GM18909 (cell line): Measurements from ENCODE around the gene EHD4.

Experiments used
- ATAC-seq: cut with Tn5 transposase; IDR thresholded peaks from one replicate; pipeline ENCODE4 v1.9.1; 2021; ENCODE audit warnings: mild to moderate bottlenecking; ENCODE audit not compliant: unreplicated experiment, poor library complexity

EHD4 gene

DNA sequence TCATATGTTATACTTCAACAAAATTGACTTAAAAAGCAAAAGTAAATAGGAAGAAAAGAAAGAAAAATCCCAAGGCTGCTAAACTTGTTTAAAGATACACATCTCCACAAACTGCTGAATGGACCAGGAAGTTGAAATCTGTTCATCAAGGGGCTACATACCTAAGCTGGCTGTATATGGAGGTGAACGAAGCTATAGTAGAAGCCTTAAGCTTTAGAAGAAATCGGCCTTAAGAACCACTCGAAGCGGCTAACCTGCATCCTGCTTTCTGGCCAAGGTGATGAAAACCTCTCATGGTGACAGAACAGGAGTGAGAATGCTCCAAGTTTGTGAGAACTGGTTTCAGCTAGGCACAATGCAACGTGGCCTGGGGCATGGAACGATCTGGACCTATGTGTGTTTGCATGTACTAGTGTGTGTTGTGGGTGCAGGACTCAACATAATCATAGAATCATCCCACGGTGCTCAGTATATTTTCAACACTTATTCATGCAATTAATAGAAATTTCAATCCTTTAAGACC lies 47.2 kb downstream of the EHD4 start:
- ATAC-seq, result no peak

DNA sequence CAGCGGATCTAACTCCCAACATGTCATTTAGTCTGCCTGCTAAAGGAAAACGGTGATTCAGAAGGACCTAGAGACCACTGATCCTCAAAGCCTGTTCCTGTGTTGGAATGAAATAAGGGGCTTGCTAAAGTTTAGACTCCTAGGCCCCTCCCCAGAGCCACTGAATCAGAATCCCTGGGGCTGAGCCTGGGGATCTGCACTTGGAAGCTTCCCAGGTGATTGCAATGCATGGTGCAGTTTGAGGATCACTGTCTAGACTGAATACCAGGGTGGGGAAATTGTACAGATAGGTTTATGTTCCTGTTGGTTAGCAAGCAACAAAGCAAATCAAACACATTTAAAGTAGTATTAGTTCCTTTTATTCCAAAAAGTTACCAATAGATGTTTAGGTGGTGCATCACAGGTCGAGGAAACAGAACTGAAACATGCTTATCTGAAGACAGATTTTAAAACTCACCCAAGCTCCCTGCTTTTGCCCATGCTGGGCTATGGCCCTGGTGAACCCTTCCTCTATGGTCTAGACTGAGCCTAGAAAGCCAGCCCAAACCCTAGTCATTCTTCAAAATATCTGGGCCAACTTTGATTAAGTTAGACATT lies 48.9 kb downstream of the EHD4 start:
- no peak for ATAC-seq

DNA sequence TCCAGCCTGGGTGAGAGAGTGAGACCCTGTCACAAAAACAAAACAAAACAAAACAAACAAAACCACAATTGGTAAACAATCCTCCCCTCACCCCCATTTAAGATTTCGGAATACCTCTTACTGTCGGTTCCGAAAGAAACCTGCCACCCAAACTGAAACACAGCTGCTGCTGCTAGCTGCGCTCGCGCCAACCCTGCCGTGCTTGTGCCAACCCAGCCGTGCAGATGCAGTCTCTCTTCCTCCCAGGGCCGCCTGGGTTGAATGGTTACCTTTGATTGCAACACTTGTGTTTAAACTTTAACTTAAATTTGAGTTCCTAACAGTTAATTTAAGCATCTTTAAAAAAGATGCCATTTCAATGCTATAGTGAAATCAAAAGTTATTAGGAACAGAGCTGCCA lies 50.0 kb downstream of the EHD4 start:
- no peak for ATAC-seq

DNA sequence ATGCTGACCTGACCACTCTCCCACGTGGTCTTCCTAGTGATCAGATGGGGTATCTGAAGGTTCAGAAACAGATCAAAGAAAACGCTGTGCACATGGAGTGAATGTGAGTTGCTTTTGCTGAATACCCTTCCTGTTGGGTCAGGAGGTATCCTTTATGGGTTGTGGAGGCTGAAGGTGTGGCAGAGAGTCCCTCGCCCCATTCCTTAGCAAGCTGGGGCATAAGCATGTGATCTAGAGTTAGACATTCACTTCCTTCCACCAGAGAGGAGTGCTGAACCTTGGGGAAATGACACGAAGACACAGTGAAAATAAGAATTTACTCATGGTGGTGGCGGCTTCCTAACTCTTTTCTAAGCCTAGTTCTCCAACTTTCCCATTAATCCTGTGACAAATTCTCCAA lies 50.7 kb downstream of the EHD4 start:
- no peak for ATAC-seq

DNA sequence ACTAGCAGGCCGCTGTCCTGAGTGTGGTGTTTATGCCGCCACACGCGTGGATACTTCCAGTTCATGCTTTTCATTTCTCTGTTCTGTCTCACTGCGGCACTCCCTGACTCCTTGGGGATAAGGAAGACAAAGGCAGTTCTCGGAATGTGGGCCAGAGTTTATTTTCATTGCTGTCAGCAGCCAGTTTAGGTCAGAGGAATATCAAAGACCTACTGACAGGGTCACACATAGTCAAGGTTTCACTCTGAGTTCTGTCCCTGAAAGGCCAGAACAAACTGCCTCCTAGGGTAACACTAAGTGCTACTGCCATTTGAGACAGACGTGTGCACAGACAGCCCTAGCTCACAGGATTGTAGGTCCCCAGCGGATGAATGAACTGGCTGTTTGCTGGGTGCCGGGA lies 51.2 kb downstream of the EHD4 start:
- ATAC-seq, result no peak

DNA sequence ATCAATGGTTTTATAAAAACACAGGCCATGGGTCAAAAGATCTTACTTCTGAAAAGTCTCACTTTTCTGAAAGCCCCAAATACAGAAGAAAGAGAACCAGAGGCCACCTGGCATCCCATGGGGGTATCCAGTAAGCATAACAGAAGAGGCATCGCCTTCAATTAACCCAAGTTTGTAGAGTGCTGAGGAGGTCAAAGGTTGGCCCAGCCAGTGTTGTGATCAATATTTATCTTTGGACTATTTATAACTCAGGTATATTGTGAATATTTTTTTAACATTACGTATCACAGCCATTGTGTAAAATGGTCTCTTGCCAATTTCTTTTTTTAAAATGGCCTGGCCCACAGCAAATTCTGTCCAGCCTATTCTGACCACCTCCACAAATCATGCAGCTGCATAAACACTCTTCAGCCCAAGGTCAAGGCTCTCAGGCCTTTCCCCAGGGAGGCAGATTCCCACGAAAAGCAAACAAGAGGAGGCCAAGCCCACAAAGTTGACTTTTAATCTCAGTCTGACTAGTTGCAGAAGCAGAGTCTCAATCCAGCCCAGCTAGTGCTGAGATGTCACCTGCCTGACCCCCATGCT lies 52.3 kb downstream of the EHD4 start:
- ATAC-seq, result no peak

DNA sequence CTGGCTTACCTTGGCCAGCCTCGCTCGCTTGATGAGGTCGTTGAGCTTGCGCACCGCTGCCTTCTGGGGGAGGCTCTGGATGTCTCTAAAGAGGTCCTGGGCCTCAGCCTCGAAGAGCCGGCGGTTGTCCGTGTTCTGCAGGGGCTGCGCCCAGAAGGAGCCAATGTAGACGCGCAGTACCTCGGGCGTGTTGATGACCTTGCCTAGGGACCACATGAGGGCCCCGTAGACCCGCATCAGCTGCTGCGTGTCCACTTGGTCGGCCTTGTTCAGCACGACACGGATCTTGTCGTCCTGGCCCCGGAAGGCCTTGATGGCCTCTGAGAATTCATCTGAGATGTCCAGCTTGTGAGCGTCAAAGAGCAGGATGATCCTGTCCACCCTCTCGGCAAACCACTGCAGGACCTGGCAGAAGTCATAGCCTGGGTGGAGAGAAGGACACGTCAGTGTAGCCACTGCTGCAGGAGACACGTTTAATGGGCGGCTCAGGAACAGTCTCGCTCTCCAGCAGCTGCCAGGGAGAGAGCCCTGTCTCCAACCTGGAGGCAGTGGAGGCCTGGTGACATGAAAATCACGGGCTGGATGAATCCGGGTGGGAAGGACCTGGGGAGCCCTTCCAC lies 53.0 kb downstream of the EHD4 start:
- ATAC-seq, result no peak

DNA sequence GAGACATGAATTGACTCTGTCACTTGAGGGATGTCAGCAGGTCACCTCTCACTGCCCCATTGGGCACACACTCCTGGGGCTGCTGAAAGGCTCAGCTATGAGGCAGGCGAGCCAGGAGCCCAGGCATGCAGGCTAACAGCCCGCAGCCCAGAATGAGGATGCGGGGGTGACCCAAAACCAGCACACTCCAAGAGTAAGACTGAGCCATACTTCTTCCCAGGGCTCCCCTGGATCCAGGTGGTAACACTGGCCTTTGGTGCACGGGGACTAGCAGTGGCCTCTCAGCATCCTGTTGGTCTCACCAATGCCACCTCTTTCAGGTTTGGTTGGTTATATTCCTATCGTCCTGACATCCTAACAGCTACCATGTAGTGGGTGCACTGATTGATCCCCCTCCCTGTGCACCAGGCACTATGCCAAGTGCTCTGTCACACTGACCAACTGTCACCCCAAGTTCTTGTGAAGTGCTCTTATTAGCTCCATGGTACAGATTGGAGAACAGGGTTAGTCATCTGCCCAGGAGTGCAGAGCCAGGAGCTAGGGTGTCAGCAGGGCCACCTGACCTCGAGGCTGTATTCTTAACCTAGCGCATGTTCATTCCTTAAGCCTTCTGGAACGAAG lies 53.7 kb downstream of the EHD4 start:
- no peak for ATAC-seq

DNA sequence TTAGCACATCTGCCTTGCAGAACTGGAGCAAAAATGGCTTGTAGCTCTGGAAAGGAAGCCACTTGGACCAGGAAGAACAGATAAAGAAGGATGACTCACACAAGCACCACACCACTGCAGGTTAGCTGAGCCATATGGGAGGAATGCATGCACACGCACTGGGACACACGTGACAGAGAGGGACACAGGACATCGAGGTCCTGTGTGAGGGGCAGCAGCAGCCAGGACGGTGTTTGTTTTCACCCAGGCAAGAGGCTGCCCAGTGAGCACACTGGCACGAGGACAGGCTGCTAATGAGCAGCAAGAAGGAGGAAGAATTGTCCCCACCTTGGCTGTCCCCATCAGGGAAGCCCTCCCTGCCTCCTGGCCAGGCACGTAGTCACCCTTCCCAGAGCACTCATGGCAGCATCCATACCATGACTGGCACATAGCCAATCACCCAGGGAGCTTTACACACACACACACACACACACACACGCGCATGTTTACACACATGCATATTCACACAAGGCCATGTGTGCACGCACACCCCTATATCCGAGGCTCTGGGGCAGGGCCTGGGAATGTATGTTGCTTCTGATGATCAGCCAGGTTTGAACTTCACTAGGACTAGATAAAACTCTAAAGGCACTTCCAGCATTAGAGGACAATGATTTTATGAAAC lies 54.5 kb downstream of the EHD4 start:
- ATAC-seq, result no peak

DNA sequence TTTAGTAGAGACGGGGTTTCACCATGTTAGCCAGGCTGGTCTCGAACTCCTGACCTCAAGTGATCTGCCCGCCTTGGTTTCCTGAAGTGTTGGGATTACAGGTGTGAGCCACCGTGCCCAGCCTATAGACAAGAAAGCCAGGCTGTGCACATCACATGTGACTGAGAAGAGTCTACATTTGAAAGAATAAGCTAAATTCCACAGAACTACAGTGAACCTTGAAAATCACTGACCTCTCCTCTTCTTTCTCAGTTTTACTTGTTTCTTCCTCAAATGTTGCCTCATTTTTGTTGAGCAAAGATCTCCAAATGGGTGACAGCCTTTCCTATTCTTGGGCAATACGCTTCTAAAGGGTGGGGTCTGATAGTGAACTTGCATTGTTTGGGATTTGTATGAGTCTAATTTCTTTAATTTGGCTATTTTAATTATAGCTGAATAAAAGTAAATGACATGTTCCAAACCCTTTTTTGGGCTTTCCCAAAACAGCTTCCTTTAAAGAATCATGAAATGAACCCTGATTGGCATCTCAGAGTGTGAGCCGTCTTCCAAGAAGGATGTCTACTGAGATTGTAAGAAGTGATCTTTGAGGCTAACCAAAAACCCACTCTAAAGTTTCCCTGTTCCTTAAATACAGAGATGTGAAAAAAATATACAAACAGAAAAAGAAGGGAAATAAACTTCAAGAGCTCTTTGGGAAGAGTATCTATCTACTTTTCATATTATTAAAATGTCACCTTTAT lies 56.9 kb downstream of the EHD4 start:
- ATAC-seq, result no peak

DNA sequence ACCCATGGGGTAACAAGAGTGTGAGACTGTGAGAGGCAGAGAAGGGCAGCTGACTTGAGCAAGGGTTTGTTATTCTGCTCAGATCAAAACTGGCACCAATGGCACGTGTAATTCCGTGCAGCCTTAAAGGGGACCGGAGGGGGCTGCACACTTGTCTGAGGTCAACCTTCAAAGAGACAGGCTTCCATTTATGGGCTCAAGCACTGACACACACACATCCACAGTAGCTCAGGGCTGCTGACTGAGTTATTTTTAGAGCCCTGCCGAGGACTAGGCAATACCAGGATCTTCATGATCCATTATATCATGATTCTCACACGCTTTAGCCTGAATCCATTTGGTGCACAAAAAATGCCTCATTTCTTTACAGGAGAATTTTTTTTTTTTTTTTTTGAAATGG lies 57.9 kb downstream of the EHD4 start:
- ATAC-seq, result no peak

DNA sequence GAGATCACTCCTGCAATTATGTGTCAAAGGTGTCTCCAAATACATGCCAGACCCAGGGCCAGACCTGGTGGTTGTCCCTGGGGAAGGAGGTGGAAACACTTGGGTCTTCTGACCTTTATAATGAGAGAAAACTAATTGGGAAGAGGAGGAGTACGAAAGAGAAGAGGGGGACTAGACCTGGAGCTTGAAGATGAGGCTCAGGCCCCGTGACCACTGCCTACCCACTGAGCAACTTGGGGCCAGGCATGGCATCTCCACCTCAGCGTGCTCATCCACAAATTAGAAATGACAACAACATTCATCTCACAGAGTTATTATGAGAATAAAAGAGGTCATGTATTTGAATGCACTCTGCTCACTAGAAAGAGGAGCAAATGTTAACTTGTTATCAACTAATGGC lies 59.1 kb downstream of the EHD4 start:
- ATAC-seq, result no peak

DNA sequence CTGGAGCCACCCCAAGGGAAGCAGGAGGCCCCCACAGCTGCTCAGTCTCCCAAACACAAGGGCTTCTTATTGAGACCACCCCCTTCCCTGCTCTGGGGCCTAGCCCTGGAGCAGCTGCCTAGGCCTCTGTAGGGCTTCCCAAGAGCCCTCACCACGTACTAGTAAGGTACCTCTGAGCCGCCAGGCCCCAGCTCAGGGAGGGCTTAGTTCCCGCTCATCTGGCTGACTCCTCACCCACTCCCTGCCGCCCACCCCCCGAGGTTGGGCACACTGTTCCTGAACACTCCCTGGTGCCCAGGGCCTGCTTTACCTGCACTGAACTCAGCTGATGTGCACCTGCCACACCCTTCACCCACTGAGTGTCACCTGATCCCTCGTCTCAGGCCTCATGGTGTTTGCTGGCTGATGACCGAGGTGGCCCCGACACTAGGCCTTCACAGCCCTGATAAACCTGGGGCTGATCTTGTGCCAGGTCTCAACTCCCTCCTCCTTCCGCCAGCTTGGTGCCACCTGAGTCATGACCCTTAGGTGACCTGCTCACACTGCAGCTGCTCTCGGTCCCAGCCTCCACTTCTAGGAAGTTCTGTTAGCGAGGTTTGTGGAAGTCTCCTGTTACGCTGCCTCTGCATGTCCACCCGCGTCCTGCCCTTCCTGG lies 60.5 kb downstream of the EHD4 start:
- ATAC-seq, result no peak

DNA sequence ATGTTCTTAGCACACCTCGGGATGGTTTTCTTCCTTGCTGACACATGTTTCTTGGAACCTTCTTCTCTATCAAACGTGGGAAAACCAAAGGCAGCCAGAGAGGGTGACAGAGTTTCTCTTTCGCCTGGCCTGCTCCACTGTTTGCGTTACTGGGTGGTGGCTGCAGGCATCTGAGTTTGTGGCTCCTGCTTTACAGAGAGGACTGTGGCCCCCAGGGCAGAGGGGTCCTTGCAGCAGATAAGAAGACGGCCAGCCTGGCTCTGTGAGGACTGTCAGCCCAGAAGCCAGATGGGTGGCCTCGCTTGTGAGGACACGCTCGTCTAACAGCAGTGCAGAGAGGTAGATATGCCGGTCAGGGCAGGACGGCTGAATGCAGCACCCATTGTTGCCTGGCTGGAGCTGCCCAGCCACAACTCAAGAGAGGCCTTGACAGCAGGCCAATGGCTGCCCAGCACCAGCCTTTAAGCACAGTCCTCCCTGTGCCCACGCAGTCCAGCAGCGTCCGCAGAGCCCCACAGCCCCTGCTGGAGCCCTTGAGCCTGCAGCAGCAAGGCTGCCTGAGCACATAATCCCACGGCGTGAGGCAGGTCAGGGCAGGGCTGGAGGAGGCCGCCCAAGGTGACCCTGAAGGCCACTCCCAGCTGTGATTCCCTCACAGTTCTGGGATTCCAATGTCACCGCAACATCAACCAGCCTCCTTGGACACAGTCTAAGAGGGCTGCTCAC lies 63.5 kb downstream of the EHD4 start:
- ATAC-seq, result no peak

DNA sequence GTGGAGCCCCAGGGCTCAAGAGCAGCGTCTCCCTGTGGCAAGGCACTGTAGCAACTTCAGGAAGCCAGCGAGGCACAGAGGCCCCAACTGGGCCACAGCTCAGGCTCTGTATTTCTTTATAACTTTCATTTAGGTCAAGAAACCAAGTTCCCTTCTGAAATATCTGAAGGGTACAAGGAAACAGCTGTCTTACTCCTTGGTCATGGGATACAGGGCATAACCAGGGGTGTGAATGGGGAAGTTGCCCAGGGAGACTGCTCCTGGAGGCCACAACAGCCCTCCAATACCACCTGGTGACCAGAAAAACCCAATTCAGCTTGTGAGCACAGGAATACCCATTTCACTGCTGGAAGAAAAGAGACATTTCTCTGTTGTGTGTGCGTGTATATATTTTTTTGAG lies 65.2 kb downstream of the EHD4 start:
- ATAC-seq, result no peak

DNA sequence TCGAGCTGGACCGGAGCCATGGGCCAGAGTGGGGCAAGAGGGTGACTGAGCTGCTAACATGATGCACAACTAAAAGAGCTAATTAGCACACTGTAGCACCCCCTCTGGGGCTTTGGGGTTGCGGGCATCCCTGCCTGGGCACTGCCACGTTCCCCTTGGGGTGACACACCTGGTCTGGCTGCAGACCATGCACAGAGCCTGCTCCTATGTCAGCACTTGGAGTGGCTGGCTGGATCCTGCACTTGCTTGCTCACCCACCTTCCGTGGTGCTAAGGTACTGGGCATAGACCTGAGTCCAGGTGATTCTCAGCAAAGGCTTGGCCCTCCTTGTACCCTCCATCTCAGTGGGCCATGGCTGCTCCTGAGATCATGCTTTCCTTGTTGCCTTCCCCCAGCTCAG lies 65.7 kb downstream of the EHD4 start:
- no peak for ATAC-seq

DNA sequence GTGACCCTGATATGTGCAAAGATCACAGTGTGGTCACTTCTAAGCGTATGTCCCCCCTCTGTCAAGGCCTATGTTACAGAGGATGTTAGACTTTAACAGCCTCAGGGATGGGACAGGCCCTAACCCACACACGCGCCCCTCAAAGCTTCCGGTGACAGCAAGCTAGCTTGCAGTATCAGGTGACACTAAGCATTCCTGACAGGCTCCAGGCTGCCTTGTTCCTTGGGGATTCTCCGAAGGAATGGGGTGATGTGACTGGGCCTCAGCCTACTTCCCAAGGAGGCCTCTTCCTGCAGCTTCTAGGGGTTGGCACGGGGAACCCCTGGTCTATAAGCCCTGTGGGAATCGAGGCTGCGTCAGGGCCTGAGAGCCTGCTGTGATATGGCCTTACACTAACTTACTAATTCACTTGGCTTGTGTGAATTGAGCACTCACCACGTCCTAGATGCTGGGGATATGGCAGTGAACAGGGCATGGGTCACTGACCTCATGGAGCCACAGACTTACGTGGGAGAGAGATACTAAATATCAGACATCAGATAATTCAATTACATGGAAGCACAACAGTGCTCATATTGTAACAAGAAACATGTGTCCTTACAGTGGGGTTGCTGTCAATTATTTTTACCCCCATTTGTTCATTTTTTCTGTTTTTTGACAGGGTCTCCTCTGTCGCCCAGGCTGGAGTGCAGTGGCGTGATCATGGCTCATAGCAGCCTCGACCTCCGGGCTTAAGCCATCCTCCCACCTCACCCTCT lies 67.1 kb downstream of the EHD4 start:
- ATAC-seq, result no peak

DNA sequence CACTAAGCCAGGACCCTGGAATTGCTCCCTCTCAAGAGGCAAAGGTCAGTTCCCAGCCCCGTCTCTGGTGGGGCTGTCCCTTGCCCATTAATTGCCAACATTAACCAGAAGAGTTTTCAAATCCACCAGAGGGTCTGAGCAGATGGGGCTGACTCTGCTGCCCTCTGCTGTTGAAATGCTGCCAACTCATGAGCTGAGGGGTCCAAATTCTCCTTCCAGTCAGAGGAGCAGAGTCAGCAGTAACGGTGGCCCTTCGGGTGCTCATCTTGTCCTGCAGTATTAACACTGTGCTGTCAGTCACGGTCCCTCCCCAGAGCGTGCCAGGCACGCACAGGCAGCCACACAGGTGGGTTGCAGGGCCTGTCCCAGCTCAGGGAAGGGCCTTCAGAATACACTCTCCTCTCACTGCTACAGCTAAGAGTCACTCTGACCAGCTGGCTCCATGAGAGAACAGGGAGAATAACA lies 67.8 kb downstream of the EHD4 start:
- ATAC-seq, result peak; percentile 66
